ENCODE data around the gene RAB10.
A peak's percentile ranks its signal among the peaks of the same experiment; 100 is the strongest.
"Not testable (repeated sequence)": the region's sequence is repeated elsewhere in the genome, so short reads cannot be mapped to it uniquely, and the experiment has no call there.

The RAB10 gene
- total RNA-seq: 140 to 199 reads per million in 2 experiments

GRCh38 chr2:26033818-26034636 lies at the start of gene RAB10:
TSS of gene RAB10 (plus strand) at chr2:26034084. CDS start at chr2:26034609, 525 bp downstream.
- peak; percentile 98 for DNase-seq (ENCODE audit: low read depth)

GRCh38 chr2:25988134-25988533 lies 45.8 kb upstream of the RAB10 start:
- DNase-seq (ENCODE audit: low read depth): no peak

GRCh38 chr2:25989154-25989553 lies 44.7 kb upstream of the RAB10 start:
- no peak for DNase-seq (ENCODE audit: low read depth)

- no peak for DNase-seq (ENCODE audit: low read depth)
Measured at GRCh38 chr2:25991965-25992364, 41.9 kb upstream of the RAB10 start.

GRCh38 chr2:25992556-25992955 lies 41.3 kb upstream of the RAB10 start:
- DNase-seq (ENCODE audit: low read depth): no peak

GRCh38 chr2:25993049-25993448 lies 40.8 kb upstream of the RAB10 start:
- DNase-seq (ENCODE audit: low read depth): no peak

GRCh38 chr2:25994509-25994908 lies 39.4 kb upstream of the RAB10 start:
- DNase-seq (ENCODE audit: low read depth): no peak

GRCh38 chr2:25996844-25997243 lies 37.0 kb upstream of the RAB10 start:
- no peak for DNase-seq (ENCODE audit: low read depth)

- DNase-seq (ENCODE audit: low read depth): not testable (repeated sequence)
Measured at GRCh38 chr2:25998816-25999383, 35.0 kb upstream of the RAB10 start.

GRCh38 chr2:25999406-25999805 lies 34.5 kb upstream of the RAB10 start:
- not testable (repeated sequence) for DNase-seq (ENCODE audit: low read depth)

- DNase-seq (ENCODE audit: low read depth): no peak
Measured at GRCh38 chr2:26000561-26001082, 33.3 kb upstream of the RAB10 start.

- no peak for DNase-seq (ENCODE audit: low read depth)
Measured at GRCh38 chr2:26001743-26002351, 32.0 kb upstream of the RAB10 start.

- no peak for DNase-seq (ENCODE audit: low read depth)
Measured at GRCh38 chr2:26002632-26003310, 31.1 kb upstream of the RAB10 start.

- no peak for DNase-seq (ENCODE audit: low read depth)
Measured at GRCh38 chr2:26008095-26008494, 25.8 kb upstream of the RAB10 start.

- DNase-seq (ENCODE audit: low read depth): no peak
Measured at GRCh38 chr2:26008851-26009566, 24.9 kb upstream of the RAB10 start.

GRCh38 chr2:26009567-26009963 lies 24.3 kb upstream of the RAB10 start:
- no peak for DNase-seq (ENCODE audit: low read depth)

- DNase-seq (ENCODE audit: low read depth): no peak
Measured at GRCh38 chr2:26010943-26011342, 22.9 kb upstream of the RAB10 start.

GRCh38 chr2:26011609-26011989 lies 22.3 kb upstream of the RAB10 start:
- no peak for DNase-seq (ENCODE audit: low read depth)

- no peak for DNase-seq (ENCODE audit: low read depth)
Measured at GRCh38 chr2:26011990-26012856, 21.7 kb upstream of the RAB10 start.

GRCh38 chr2:26013668-26014067 lies 20.2 kb upstream of the RAB10 start:
- DNase-seq (ENCODE audit: low read depth): no peak
